CD4-positive, alpha-beta T cell treated with Interleukin-10 for 1 hour (primary cell): Measurements from ENCODE around the gene KCTD7.
A peak's percentile ranks its signal among the peaks of the same experiment; 100 is the strongest.
"Not testable (repeated sequence)": the region's sequence is repeated elsewhere in the genome, so short reads cannot be mapped to it uniquely, and the experiment has no call there.

ENCODE experiments used
- DNase-seq: peaks from one replicate; pipeline ENCODE4 v3.0.0-alpha.2; 2020

KCTD7 gene

GRCh38 chr7:66619341-66619948 lies 9.2 kb upstream of the KCTD7 start:
- not testable (repeated sequence) for DNase-seq

- no peak for DNase-seq
These were observed 2.2 kb upstream of the KCTD7 start for GRCh38 chr7:66626331-66626934.

- DNase-seq = no peak
These were observed 1.5 kb upstream of the KCTD7 start for GRCh38 chr7:66627151-66627681.

GRCh38 chr7:66627881-66628360 lies 760 bp upstream of the KCTD7 start:
- peak; percentile 21 for DNase-seq

- no peak for DNase-seq
These were observed 761 bp downstream of the KCTD7 start for GRCh38 chr7:66629222-66630062.

GRCh38 chr7:66630531-66630930 lies 1.9 kb downstream of the KCTD7 start:
- no peak for DNase-seq

GRCh38 chr7:66631471-66631870 lies 2.8 kb downstream of the KCTD7 start:
- DNase-seq = peak; percentile 37

- no peak for DNase-seq
These were observed 6.1 kb downstream of the KCTD7 start for GRCh38 chr7:66634816-66635215.

GRCh38 chr7:66635322-66635981 lies 6.8 kb downstream of the KCTD7 start:
- DNase-seq = not testable (repeated sequence)

- not testable (repeated sequence) for DNase-seq
These were observed 7.4 kb downstream of the KCTD7 start for GRCh38 chr7:66635982-66636546.

GRCh38 chr7:66638309-66639099 lies 9.8 kb downstream of the KCTD7 start:
- no peak for DNase-seq

- no peak for DNase-seq
These were observed 11.1 kb downstream of the KCTD7 start for GRCh38 chr7:66639773-66640172.

GRCh38 chr7:66640802-66641525 lies 12.3 kb downstream of the KCTD7 start:
- no peak for DNase-seq

- no peak for DNase-seq
These were observed 12.8 kb downstream of the KCTD7 start for GRCh38 chr7:66641526-66641871.

GRCh38 chr7:66642186-66642585 lies 13.5 kb downstream of the KCTD7 start:
- DNase-seq = no peak

GRCh38 chr7:66642932-66643331 lies 14.3 kb downstream of the KCTD7 start:
- DNase-seq = no peak

GRCh38 chr7:66643395-66643794 lies 14.7 kb downstream of the KCTD7 start:
- no peak for DNase-seq

GRCh38 chr7:66651026-66651425 lies 22.3 kb downstream of the KCTD7 start:
- not testable (repeated sequence) for DNase-seq

GRCh38 chr7:66653719-66654274 lies 25.1 kb downstream of the KCTD7 start:
- DNase-seq = not testable (repeated sequence)

- peak; percentile 98 for DNase-seq
These were observed 25.8 kb downstream of the KCTD7 start for GRCh38 chr7:66654275-66655112.
